SU-DHL-6 (cell line): ENCODE measurements around the gene SPIB.

Experiments used
- H2AFZ ChIP-seq: fragments of 200-600 bp; sonication (generic); 2 replicates; pipeline ENCODE4 v1.6.1; 2014; ENCODE audit warnings: low read depth, mild to moderate bottlenecking, moderate library complexity, mixed read lengths, antibody characterized with exemption, low read length; ENCODE audit not compliant: severe bottlenecking
- H3F3A ChIP-seq: fragments of 200-600 bp; shearing (Covaris generic); 2 replicates; pipeline ENCODE4 v1.6.0; 2016; ENCODE audit warnings: antibody characterized with exemption, mild to moderate bottlenecking; ENCODE audit not compliant: insufficient read depth
- H3K27ac ChIP-seq: fragments of 200-600 bp; sonication (generic); 2 replicates; pipeline ENCODE4 v1.5.1; 2016; ENCODE audit warnings: low read depth, mild to moderate bottlenecking, low read length, moderate library complexity, mixed read lengths
- H3K27me3 ChIP-seq: fragments of 200-600 bp; sonication (generic), shearing (Covaris generic); 2 replicates; pipeline ENCODE4 v1.6.0; 2014; ENCODE audit warnings: mild to moderate bottlenecking, low read length
- H3K36me3 ChIP-seq: fragments of 200-600 bp; sonication (generic); 2 replicates; pipeline ENCODE4 v1.6.1; 2014; ENCODE audit warnings: mild to moderate bottlenecking, low read length, mixed read lengths
- H3K4me2 ChIP-seq: fragments of 300-600, 200-600 bp; shearing (Covaris generic), sonication (generic); 2 replicates; pipeline ENCODE4 v1.6.0; 2014; ENCODE audit warnings: low read length, low read depth, mild to moderate bottlenecking; ENCODE audit not compliant: poor library complexity, severe bottlenecking
- H3K4me3 ChIP-seq: fragments of 200-600 bp; sonication (generic); 2 replicates; pipeline ENCODE4 v1.5.1; 2014; ENCODE audit warnings: antibody characterized with exemption, low read length, mild to moderate bottlenecking, mixed read lengths; ENCODE audit not compliant: insufficient read depth, poor library complexity, severe bottlenecking
- H3K79me2 ChIP-seq: fragments of 200-600 bp; sonication (generic); 2 replicates; pipeline ENCODE4 v1.6.1; 2014; ENCODE audit warnings: mild to moderate bottlenecking, low read length, moderate library complexity; ENCODE audit not compliant: insufficient read depth
- H3K9ac ChIP-seq: fragments of 200-600 bp; sonication (generic); 2 replicates; pipeline ENCODE4 v1.7.0; 2014; ENCODE audit warnings: mild to moderate bottlenecking, low read length
- H3K9me2 ChIP-seq: fragments of 200-600 bp; sonication (generic); replicated peaks from 2 replicates; pipeline ENCODE4 v1.6.1; 2014; ENCODE audit warnings: low read length; ENCODE audit not compliant: insufficient read depth
- H3K9me3 ChIP-seq: fragments of 200-600 bp; sonication (generic); 2 replicates; pipeline ENCODE4 v1.6.1; 2014; ENCODE audit warnings: low read length, mixed read lengths; ENCODE audit not compliant: insufficient read depth
- H4K20me1 ChIP-seq: fragments of 200-600 bp; sonication (generic); 2 replicates; pipeline ENCODE4 v1.6.1; 2014; ENCODE audit warnings: low read depth, mild to moderate bottlenecking, antibody characterized with exemption, low read length, moderate library complexity, mixed read lengths
- EZH2phosphoT487 ChIP-seq: fragments of 200-600 bp; sonication (generic), shearing (Covaris generic); conservative IDR thresholded peaks from 2 replicates; pipeline ENCODE4 v1.6.1; 2018; ENCODE audit warnings: mild to moderate bottlenecking, antibody characterized with exemption, low read length, moderate library complexity, mixed read lengths
- TF ChIP-seq, protein P1 (sequence below): fragments of 200-600 bp; sonication (generic); IDR thresholded peaks from one replicate; pipeline ENCODE4 v1.5.1; 2017; ENCODE audit warnings: antibody characterized with exemption, mild to moderate bottlenecking, low read length, moderate library complexity; ENCODE audit not compliant: insufficient read depth, poor library complexity, severe bottlenecking

Gene SPIB

GRCh38 chr19:50451223-50451534 is 32.4 kb downstream of the SPIB start:
- H3K9me3 ChIP-seq, result no peaks in the 10 kb centered on the region
- no peaks in the 10 kb centered on the region for H3K36me3 ChIP-seq
- no peaks in the 10 kb centered on the region for H3K79me2 ChIP-seq
- H3F3A ChIP-seq, result no peaks in the 10 kb centered on the region
- no peaks in the 10 kb centered on the region for H3K27me3 ChIP-seq
- no peak overlapping the region for H3K4me3 ChIP-seq
- no peak overlapping the region for H3K4me2 ChIP-seq
- no peak overlapping the region for H2AFZ ChIP-seq
- H4K20me1 ChIP-seq, result no peaks in the 10 kb centered on the region
- H3K27ac ChIP-seq, result no peak overlapping the region
- H3K9ac ChIP-seq, result no peak overlapping the region
- H3K9me2 ChIP-seq, result no peaks in the 10 kb centered on the region
- no peak for TF ChIP-seq EZH2phosphoT487
- TF ChIP-seq, protein P1, sequence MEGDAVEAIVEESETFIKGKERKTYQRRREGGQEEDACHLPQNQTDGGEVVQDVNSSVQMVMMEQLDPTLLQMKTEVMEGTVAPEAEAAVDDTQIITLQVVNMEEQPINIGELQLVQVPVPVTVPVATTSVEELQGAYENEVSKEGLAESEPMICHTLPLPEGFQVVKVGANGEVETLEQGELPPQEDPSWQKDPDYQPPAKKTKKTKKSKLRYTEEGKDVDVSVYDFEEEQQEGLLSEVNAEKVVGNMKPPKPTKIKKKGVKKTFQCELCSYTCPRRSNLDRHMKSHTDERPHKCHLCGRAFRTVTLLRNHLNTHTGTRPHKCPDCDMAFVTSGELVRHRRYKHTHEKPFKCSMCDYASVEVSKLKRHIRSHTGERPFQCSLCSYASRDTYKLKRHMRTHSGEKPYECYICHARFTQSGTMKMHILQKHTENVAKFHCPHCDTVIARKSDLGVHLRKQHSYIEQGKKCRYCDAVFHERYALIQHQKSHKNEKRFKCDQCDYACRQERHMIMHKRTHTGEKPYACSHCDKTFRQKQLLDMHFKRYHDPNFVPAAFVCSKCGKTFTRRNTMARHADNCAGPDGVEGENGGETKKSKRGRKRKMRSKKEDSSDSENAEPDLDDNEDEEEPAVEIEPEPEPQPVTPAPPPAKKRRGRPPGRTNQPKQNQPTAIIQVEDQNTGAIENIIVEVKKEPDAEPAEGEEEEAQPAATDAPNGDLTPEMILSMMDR, result no peak

- H3F3A ChIP-seq, result no peaks in the 10 kb centered on the region
- H3K4me3 ChIP-seq, result no peak overlapping the region
- no peaks in the 10 kb centered on the region for H4K20me1 ChIP-seq
- H3K9me2 ChIP-seq, result no peaks in the 10 kb centered on the region
- no peaks in the 10 kb centered on the region for H3K27me3 ChIP-seq
- no peak overlapping the region for H3K27ac ChIP-seq
- no peak overlapping the region for H2AFZ ChIP-seq
- H3K36me3 ChIP-seq, result no peaks in the 10 kb centered on the region
- TF ChIP-seq, protein P1, result no peak
- TF ChIP-seq EZH2phosphoT487, result no peak
- no peak overlapping the region for H3K9ac ChIP-seq
- H3K9me3 ChIP-seq, result no peaks in the 10 kb centered on the region
- H3K4me2 ChIP-seq, result no peak overlapping the region
- H3K79me2 ChIP-seq, result no peaks in the 10 kb centered on the region
These were observed 34.5 kb downstream of the SPIB start for GRCh38 chr19:50453243-50453642.

- no peaks in the 10 kb centered on the region for H4K20me1 ChIP-seq
- H3K79me2 ChIP-seq, result no peaks in the 10 kb centered on the region
- no peaks in the 10 kb centered on the region for H3K36me3 ChIP-seq
- no peak overlapping the region for H3K4me2 ChIP-seq
- H2AFZ ChIP-seq, result no peak overlapping the region
- H3K9ac ChIP-seq, result no peak overlapping the region
- TF ChIP-seq, protein P1, result no peak
- TF ChIP-seq EZH2phosphoT487, result no peak
- H3K9me3 ChIP-seq, result no peaks in the 10 kb centered on the region
- H3K27me3 ChIP-seq, result no peaks in the 10 kb centered on the region
- no peak overlapping the region for H3K27ac ChIP-seq
- no peaks in the 10 kb centered on the region for H3K9me2 ChIP-seq
- H3F3A ChIP-seq, result peaks cover 5% of the 10 kb centered on the region
- no peak overlapping the region for H3K4me3 ChIP-seq
These were observed 37.3 kb downstream of the SPIB start for GRCh38 chr19:50455992-50456391.

DNA sequence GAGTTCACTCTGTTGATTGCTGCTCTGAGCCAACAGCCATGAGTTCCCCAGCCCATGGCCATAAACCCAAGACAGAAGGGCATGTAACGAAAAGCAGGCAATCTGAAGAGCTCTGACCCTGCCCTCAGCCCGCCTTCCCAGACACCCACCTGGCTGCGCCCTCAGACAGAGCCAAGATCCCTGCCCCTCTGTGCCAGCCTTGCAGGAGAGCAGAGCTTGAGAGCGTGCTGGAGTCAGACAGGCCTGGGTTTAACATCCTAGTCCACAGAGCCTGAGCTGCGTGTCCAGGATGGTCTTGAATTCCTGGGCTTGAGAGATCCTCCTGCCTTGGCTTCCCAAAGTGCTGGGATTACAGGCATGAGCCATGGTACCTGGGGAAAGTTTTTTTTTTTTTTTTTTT is 38.6 kb downstream of the SPIB start:
- Histone ChIP-seq H3K27ac (no peak overlapping the region), H3K4me3 (no peak overlapping the region), H4K20me1 (no peaks in the 10 kb centered on the region), H2AFZ (no peak overlapping the region), H3K4me2 (no peak overlapping the region), H3K27me3 (no peaks in the 10 kb centered on the region), H3F3A (peaks cover 5% of the 10 kb centered on the region), H3K9ac (no peak overlapping the region), H3K9me2 (no peaks in the 10 kb centered on the region), H3K9me3 (no peaks in the 10 kb centered on the region), H3K79me2 (no peaks in the 10 kb centered on the region), H3K36me3 (no peaks in the 10 kb centered on the region)
- TF ChIP-seq, protein P1, result no peak
- no peak for TF ChIP-seq EZH2phosphoT487
